Psoas muscle (tissue), 8 donors: ENCODE data around the gene SLC22A3. TPM values are rescaled to one million over a fixed set of nuclear protein-coding genes. Genes with fewer than 3 reads are reported as not detected.

Source experiments
- ATAC-seq, 4 donors: fragments of 200-7000 bp; cut with Tn5 transposase; one replicate each; pipeline ENCODE4 v1.9.1; 2020; ENCODE audit warnings: moderate library complexity in 3 of 4, mild to moderate bottlenecking in 2 of 4
- DNase-seq, 2 donors: peaks; one replicate each; pipeline ENCODE4 v3.0.0-alpha.2; 2020
- H3K27ac ChIP-seq: fragments of 200-600 bp; one replicate; pipeline ENCODE4 v1.8.0; 2022
- H3K27me3 ChIP-seq, 3 donors: fragments of 200-600 bp in 1 of 3; one replicate each; pipeline versions ENCODE4 v1.6.1 to v1.8.0; 2013 to 2022; ENCODE audit warnings: low read length in 2 of 3, mild to moderate bottlenecking in 2 of 3, moderate library complexity in 1 of 3; ENCODE audit not compliant: insufficient read depth in 3 of 3
- H3K36me3 ChIP-seq, 2 donors: fragments of 200-600 bp in 1 of 2; one replicate each; pipeline versions ENCODE4 v1.6.1 to v1.8.0; 2013 to 2022; ENCODE audit warnings: low read depth in 1 of 2, mild to moderate bottlenecking in 1 of 2, moderate library complexity in 1 of 2; ENCODE audit not compliant: insufficient read depth in 1 of 2
- H3K4me1 ChIP-seq: fragments of 200-600 bp; one replicate; pipeline ENCODE4 v1.8.0; 2022
- H3K4me3 ChIP-seq: fragments of 200-600 bp; one replicate; pipeline ENCODE4 v1.8.0; 2022; ENCODE audit warnings: mild to moderate bottlenecking
- H3K9me3 ChIP-seq: fragments of 200-600 bp; one replicate; pipeline ENCODE4 v1.8.0; 2022
- WGBS, 3 donors: extraction: QIAGEN DNeasy Blood & Tissue Kit; methylation state at CpG; one replicate each; pipeline versions ENCODE4 v1.1.6 to v1.1.7; 2013; 5-methylcytosine and 5-hydroxymethylcytosine counted together
- intact Hi-C, 2 donors: fragments of 100-400 bp; cut with DNase I; formaldehyde crosslinking; loops; one replicate each; pipeline versions ENCODE4 v1.11.0 to v1.14.2; 2022
- polyA plus RNA-seq, 3 donors: library from polyadenylated mRNA; stranded (reverse); fragments of 200-250 nt; gene quantifications; one replicate each; pipeline ENCODE4 v1.2.3, GENCODE V29; 2013
- total RNA-seq, 4 donors: library from RNA; stranded (reverse); fragmentation: NEBNext Ultra II Directional in 2 of 4; extraction: Animal tissue kit (Norgen Biotek cat#: 25700) in 2 of 4; gene quantifications; one replicate each; pipeline versions ENCODE4 v1.2.1 to v1.2.4, GENCODE V29; 2021 to 2023
- TF ChIP-seq, protein P1 (sequence below): fragments of 200-600 bp; IDR thresholded peaks from one replicate; pipeline ENCODE4 v1.8.0; 2022; ENCODE audit warnings: antibody characterized with exemption
- donor health status: healthy with polysubstance abuse.
- donor health status: DM: no; HTN: no; CAD: no; lungs with moderate emphysema.
- donor health status: Bipolar disorder and iron deficiency.
- donor health status: healthy.
- donor health status: DM: yes; HTN: yes; CAD: no.
- donor health status: DM: no; HTN: no; CAD: no.
- donor health status: DM: no; HTN: no; CAD: no.
- donor health status: DM: yes; HTN: yes; CAD: no.

The SLC22A3 gene
- total and polyA plus RNA-seq, 7 donors = 43.7 to 121 (median 49.5) TPM

DNA sequence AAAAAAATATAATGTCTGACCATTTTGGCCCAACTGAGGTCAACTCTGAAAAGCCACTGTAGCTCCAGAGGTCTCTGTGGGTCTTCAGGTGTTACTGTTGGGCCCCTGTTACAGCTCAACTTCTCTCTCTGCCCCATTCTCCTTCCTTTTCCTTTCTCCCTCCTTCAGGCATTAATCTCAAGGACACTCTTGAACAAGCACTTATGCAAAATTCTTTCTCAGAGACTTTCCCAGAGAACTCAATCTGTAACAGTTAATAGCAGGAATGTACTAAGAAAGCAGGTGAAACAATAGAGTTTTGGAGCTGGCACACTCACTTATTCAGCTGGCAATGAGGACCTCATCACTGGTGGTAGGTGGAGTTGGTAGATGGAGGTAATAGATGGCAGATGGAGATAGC lies 31.9 kb upstream of the SLC22A3 start:
- ATAC-seq = no peak
- no peak overlapping the region for H3K4me3 ChIP-seq
- peaks cover 15% of the 10 kb centered on the region for H3K9me3 ChIP-seq
- no peak overlapping the region for H3K27ac ChIP-seq
- DNase-seq = no peak
- H3K27me3 ChIP-seq = peaks cover 0 to 2% (median 0%) of the 10 kb centered on the region in 3 donors
- TF ChIP-seq, protein P1, sequence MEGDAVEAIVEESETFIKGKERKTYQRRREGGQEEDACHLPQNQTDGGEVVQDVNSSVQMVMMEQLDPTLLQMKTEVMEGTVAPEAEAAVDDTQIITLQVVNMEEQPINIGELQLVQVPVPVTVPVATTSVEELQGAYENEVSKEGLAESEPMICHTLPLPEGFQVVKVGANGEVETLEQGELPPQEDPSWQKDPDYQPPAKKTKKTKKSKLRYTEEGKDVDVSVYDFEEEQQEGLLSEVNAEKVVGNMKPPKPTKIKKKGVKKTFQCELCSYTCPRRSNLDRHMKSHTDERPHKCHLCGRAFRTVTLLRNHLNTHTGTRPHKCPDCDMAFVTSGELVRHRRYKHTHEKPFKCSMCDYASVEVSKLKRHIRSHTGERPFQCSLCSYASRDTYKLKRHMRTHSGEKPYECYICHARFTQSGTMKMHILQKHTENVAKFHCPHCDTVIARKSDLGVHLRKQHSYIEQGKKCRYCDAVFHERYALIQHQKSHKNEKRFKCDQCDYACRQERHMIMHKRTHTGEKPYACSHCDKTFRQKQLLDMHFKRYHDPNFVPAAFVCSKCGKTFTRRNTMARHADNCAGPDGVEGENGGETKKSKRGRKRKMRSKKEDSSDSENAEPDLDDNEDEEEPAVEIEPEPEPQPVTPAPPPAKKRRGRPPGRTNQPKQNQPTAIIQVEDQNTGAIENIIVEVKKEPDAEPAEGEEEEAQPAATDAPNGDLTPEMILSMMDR = no peak
- intact Hi-C loops = no loop called here
- H3K36me3 ChIP-seq = no peaks in the 10 kb centered on the region
- no peaks in the 10 kb centered on the region for H3K4me1 ChIP-seq

- no peak for ATAC-seq
- Histone ChIP-seq H3K4me3 (no peak overlapping the region), H3K36me3 (no peaks in the 10 kb centered on the region), H3K4me1 (no peaks in the 10 kb centered on the region), H3K27me3 (peaks cover 0 to 2% (median 0%) of the 10 kb centered on the region in 3 donors), H3K9me3 (peaks cover 9% of the 10 kb centered on the region), H3K27ac (no peak overlapping the region)
- WGBS, 3 donors = 34 to 65% (median 35%) methylated on average over 1 of the region's 1 CpG
- TF ChIP-seq, protein P1 = no peak
- no peak for DNase-seq
- intact Hi-C loops = no loop called here
Measured at GRCh38 chr6:160319246-160319645, 28.9 kb upstream of the SLC22A3 start.

DNA sequence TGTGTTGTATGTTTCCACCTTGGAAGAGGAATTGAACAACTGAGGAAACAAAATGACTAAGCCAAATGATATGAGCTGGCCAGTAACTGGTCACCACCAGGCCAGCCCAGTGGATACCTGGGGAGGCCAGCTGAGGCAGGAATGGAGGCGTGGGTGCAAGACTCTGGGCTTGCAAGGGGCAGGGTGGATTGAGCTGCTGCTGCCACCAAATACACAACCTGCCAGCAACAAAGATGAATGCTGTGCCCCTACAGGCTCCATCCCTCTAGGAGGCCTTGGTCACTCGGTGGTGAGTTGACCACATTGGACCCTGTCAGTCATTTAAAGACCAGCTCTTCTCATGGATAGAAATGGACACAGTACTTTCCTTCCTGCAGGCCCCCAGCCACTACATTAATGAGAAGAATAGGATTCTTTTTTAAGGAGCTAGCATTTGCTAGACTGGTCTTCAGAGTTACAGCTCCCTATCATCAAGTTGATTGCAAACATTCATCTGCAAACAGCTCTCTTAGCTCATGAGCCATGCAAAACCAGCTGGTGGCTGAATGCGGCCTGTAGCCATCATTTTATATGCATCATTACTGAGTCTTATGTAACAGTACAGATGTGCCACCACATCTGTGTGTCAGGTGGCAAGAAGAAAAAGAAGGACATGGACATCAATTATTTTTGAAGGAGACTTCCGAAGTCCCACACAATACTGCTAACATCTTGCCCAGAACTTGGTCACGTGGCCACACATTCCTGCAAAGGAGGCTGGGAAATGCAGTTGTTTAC lies 26.3 kb upstream of the SLC22A3 start:
- TF ChIP-seq, protein P1 = no peak
- H3K36me3 ChIP-seq = no peaks in the 10 kb centered on the region
- no peak overlapping the region for H3K4me3 ChIP-seq
- H3K27me3 ChIP-seq = peaks cover 0 to 2% (median 0%) of the 10 kb centered on the region in 3 donors
- no peaks in the 10 kb centered on the region for H3K4me1 ChIP-seq
- intact Hi-C loops = no loop called here
- H3K27ac ChIP-seq = no peak overlapping the region
- H3K9me3 ChIP-seq = peaks cover 9% of the 10 kb centered on the region
- ATAC-seq (no peak), DNase-seq (no peak)
- 78 to 85% (median 78%) methylated on average over 5 of the region's 5 CpGs for WGBS, 3 donors

GRCh38 chr6:160327981-160328380 lies 20.2 kb upstream of the SLC22A3 start:
- ATAC-seq (peak in 3 of 4 donors; percentile 31 to 45 (median 39)), DNase-seq (no peak)
- intact Hi-C loops = no loop called here
- peak overlapping the region; percentile 38 for H3K27ac ChIP-seq
- H3K9me3 ChIP-seq = no peaks in the 10 kb centered on the region
- H3K27me3 ChIP-seq = peaks cover 0 to 4% (median 0%) of the 10 kb centered on the region in 3 donors
- TF ChIP-seq, protein P1 = no peak
- no peak overlapping the region for H3K4me3 ChIP-seq
- no peaks in the 10 kb centered on the region for H3K36me3 ChIP-seq
- WGBS, 3 donors = 50 to 73% (median 53%) methylated on average over 3 of the region's 3 CpGs
- peaks cover 3% of the 10 kb centered on the region for H3K4me1 ChIP-seq

GRCh38 chr6:160328447-160328846 lies 19.7 kb upstream of the SLC22A3 start:
- Histone ChIP-seq H3K4me1 (peaks cover 3% of the 10 kb centered on the region), H3K9me3 (no peaks in the 10 kb centered on the region), H3K4me3 (no peak overlapping the region), H3K27me3 (peaks cover 0 to 4% (median 0%) of the 10 kb centered on the region in 3 donors), H3K27ac (peak overlapping the region; percentile 38), H3K36me3 (no peaks in the 10 kb centered on the region)
- WGBS, 3 donors = 10 to 21% (median 16%) methylated on average over 8 of the region's 8 CpGs
- ATAC-seq = peak; percentile 75 to 93 (median 84)
- TF ChIP-seq, protein P1 = no peak
- intact Hi-C loops = no loop called here
- DNase-seq = peak in 1 of 2 donors; percentile 69
